Middle frontal gyrus (tissue), 1 donor: ENCODE data around the gene IL27RA.

Experiments used
- DNase-seq: peaks from one replicate; pipeline ENCODE4 v3.0.0-alpha.2; 2015; ENCODE audit warnings: low spot score; ENCODE audit errors: extremely low spot score

Gene IL27RA

GRCh38 chr19:14056741-14057356 lies 25.3 kb downstream of the IL27RA start:
- DNase-seq: no peak

DNA sequence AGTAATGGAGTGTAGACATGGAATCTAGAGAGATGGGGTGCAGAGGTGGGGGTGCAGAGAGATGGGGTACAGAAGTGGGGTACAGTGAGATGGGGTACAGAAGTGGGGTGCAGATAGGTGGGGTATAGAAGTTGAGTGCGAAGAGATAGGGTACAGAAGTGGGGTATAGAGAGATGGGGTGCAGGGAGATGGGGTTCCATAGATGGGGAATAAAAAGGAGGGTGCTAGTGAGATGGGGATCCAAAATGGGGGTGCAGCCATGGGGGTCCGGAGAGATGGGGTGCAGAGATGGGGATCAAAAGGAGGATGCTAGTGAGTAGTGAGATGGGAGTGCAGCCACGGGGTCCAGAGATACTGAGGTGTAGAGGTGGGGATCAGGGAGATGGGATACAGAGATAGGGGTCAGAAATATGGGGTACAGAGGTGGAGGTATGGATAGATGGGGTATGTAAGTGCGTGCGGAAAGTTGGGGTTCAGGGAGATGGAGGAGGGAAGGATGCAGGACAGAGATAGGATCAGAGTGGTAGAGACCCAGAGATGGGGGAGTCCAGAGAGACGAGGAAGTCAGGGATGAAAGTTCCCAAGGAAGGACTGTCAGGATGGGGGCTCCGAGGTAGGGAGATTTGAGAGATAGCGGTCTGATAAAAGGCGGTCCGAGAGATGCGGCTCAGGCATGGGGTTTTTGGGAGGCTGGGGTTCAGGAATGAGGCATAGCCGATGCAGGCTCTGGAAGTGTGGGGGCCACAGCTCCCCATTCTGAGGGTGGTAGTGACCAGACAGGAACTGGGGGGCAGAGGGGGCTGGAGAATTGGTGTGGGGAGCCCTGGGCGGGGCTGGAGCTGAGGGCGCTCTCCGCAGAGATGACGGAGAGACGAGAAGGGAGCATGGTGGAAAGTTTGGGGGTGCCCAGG lies 26.9 kb downstream of the IL27RA start:
- no peak for DNase-seq

DNA sequence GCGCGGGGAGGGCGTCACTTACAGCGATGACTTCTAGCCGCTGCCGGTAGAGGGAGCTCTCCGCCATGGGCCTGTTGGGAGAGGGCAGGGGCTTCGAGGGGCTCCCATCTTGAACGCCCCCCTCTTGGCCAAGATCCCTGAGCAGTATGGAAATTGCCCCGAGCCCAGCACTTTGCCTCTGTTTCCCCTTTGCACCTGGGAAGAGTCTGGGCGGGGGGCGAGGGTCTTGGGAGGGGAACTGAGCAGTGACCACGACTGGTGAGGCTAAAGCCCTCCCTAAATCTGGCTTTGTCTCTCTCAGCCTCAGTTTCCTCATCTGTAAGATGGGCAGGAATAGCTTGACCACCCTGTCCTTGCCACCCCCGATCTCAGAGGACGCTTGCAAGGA lies 27.5 kb downstream of the IL27RA start:
- no peak for DNase-seq

GRCh38 chr19:14059652-14060155 lies 28.1 kb downstream of the IL27RA start:
- no peak for DNase-seq

- DNase-seq: no peak
These were observed 29.7 kb downstream of the IL27RA start for GRCh38 chr19:14061081-14061749.

DNA sequence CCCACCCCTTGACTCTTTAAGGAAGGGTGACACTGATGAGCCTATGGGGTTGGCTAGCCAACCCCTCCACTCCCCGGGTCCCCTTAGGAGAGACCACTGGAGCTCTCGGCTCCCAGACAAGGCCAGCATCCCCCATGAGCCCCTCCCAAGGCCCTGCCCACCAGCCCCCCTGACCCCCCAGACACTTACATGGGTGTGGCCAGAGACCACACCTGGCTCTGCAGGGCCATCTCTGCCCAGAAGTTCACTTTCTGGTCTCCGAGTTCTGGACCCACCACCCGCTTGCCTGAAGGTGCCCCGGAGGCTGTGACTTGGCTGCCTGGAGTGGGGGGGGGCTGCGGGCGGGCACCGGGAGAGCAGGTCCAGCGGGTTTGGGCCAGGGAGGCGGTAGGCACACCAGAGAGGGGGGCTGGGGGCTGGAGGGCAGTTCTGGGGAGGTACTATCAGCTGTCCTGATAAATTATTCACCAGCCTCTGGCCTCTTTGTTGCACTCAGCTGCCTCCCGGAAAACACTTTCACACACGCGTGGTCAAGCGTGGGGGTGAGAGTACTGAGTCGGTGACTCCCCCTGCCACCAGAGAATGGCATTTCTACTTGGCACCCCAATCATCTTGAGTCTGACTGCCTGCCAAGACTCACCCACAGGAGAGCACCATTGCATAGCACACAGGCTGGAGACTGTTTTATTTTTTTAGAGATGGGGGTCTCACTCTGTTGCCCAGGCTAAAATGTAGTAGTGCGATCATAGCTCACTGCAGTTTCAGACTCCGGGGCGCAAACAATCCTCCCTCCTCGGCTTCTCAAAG lies 30.4 kb downstream of the IL27RA start, which contains the start of gene PALM3:
PALM3 (minus strand) TSS at position 326 of the 807 bp plus-strand sequence; CDS start at position 230, 96 bp downstream.
- DNase-seq: no peak

DNA sequence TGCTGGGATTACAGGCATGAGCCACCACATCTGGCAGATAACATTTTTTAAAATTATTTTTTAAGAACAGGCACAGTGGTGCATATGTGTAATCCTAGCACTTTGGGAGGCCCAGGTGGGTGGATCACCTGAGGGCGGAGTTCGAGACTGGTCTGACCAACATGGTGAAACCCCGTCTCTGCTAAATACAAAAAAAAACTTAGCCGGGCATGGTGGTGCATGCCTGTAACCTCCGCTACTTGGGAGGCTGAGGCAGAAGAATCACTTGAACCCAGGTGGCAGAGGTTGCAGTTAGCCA lies 30.9 kb downstream of the IL27RA start:
- DNase-seq: no peak

DNA sequence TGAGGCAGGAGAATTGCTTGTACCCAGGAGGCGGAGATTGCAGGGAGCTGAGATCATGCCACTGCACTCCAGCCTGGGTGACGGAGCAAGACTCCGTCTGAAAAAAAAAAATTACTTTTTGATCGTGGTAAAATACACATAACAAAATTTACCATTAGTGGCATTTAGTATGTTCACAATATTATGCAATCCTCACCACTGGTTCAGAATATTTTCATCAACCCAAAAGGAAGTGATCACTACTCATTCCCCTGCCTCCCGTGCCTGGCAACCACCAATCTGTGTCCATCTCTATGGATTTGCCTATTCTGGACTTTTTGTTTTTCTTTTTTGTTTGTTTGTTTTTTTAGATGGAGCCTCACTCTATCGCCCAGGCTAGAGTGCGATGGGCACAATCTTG lies 31.5 kb downstream of the IL27RA start:
- no peak for DNase-seq

DNA sequence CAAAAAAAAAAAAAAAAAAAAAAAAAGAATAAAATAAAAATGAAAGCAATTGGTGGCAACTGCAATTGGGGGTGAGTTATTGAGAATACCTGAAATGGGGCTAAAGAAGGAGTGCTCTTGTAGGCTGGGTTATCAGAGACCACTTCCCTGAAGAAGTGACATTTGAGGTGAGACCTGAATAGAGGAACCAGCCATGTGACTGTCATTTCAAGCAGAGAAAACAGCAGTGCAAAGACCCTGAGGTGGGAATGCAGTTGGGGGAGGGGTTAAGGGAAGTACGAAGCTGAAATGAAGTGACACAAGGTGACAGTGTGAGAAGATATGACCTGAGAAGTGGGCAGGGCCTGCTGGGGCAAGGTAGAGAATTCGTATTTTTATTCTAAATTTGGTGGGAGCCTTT lies 34.6 kb downstream of the IL27RA start:
- no peak for DNase-seq

GRCh38 chr19:14070268-14071050 lies 38.9 kb downstream of the IL27RA start:
- no peak for DNase-seq

DNA sequence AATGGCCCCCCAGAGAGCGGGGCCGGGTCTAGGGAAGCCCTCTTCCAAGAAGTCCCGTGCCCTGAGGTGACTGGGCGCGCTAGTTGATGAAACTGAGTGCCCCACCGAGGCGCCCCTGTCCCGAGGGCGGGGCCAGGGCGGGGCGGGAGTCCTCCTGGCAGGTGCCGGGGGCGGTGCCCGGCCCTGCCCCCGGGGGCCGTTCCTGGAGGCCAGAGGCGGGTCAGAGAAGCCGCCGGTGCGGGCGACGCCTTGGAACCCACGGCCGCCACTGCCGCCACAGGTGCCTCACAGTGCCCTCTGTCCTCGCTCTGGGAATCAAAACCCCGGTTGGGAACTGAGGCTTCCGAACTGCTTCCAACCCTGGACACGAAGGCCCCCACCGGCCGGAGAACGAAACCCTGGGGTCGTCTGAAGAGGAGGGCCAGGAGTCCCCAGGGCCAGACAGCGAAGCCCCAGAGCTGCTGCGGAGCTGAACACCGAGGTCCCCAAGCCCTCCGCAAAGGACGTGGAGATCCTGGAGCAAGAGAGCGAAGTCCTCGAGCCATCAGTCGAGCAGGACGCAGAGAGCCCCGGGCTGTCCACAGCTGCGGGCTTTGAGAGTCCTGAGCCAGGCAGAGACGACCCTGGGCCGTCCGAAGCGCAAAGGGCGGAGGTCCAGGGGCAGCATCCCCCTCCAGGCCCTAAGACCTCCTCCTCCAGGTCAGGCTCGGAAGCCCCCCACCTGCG lies 41.1 kb downstream of the IL27RA start, which contains the start of gene MISP3:
MISP3 (plus strand) TSS at position 252 of the 726 bp plus-strand sequence. CDS start 524 bp downstream, outside the sequence.
- DNase-seq: no peak

GRCh38 chr19:14073261-14073924 lies 41.8 kb downstream of the IL27RA start:
- peak; percentile 68 for DNase-seq

GRCh38 chr19:14073925-14074838 lies 42.6 kb downstream of the IL27RA start:
- no peak for DNase-seq

- DNase-seq: no peak
These were observed 46.8 kb downstream of the IL27RA start for GRCh38 chr19:14078411-14078810.

GRCh38 chr19:14080887-14081796 lies 49.6 kb downstream of the IL27RA start:
- peak; percentile 99 for DNase-seq

- no peak for DNase-seq
These were observed 50.5 kb downstream of the IL27RA start for GRCh38 chr19:14081797-14082674.
